ENCODE data around the gene CDH23.

- TF ChIP-seq POLR2A (IDR thresholded peaks at IDR 0.05; ENCODE audit: control extremely low read depth in 1 of 2, low read depth in 2 of 2, low read length in 2 of 2) (no peak), POLR2AphosphoS5 (IDR thresholded peaks at IDR 0.05; ENCODE audit: low read depth, low read length) (no peak), NRF1 (IDR thresholded peaks at IDR 0.05; ENCODE audit: low read depth, low read length) (no peak), GTF2F1 (IDR thresholded peaks at IDR 0.05; ENCODE audit: borderline replicate concordance, low read depth, low read length) (no peak), YY1 (IDR thresholded peaks at IDR 0.05; ENCODE audit: low read depth, low read length) (no peak), EZH2 (IDR thresholded peaks at IDR 0.05; ENCODE audit: low read depth, low read length, severe bottlenecking) (no peak), CEBPB (IDR thresholded peaks at IDR 0.05; ENCODE audit: low read depth, low read length) (no peak)
- TF ChIP-seq, protein P1, sequence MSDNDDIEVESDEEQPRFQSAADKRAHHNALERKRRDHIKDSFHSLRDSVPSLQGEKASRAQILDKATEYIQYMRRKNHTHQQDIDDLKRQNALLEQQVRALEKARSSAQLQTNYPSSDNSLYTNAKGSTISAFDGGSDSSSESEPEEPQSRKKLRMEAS (IDR thresholded peaks at IDR 0.05) = no peak
These were observed 210.3 kb downstream of the CDH23 start for GRCh38 chr10:71607082-71607443.
